ENCODE measurements around the gene SARDH.
A peak's percentile ranks its signal among the peaks of the same experiment; 100 is the strongest.

SARDH gene

GRCh38 chr9:133716564-133717112 lies 21.5 kb downstream of the SARDH start:
- no peak for DNase-seq (ENCODE audit: low spot score)
- H3K27ac ChIP-seq: no peak overlapping the region
- CTCF ChIA-PET: interaction anchor here (1.1 kb wide), 1 partner anchor 26 kb away, joined by 4 read pairs; no protein-coding TSS in a partner anchor
- no peak for TF ChIP-seq CTCF (conservative IDR thresholded peaks at IDR 0.05; ENCODE audit: low read depth)
- POLR2A ChIA-PET (ENCODE audit: low non-redundant PET): no interaction called here

- CTCF ChIA-PET: interaction anchor here (0.6 to 1.1 kb wide), 3 partner anchors 27 to 187 kb away, joined by 3 to 4 read pairs (median 4); no protein-coding TSS in a partner anchor
- TF ChIP-seq CTCF (conservative IDR thresholded peaks at IDR 0.05; ENCODE audit: low read depth): peak; percentile 39
- no peak overlapping the region for H3K27ac ChIP-seq
- DNase-seq (ENCODE audit: low spot score): no peak
- POLR2A ChIA-PET (ENCODE audit: low non-redundant PET): no interaction called here
Measured at GRCh38 chr9:133715866-133716563, 22.1 kb downstream of the SARDH start.

- no peak for DNase-seq (ENCODE audit: low spot score)
- ChIA-PET POLR2A (ENCODE audit: low non-redundant PET) (no interaction called here), CTCF (interaction anchor here (0.6 to 0.7 kb wide), 2 partner anchors 80 to 186 kb away, joined by 3 to 4 read pairs; no protein-coding TSS in a partner anchor)
- H3K27ac ChIP-seq: no peak overlapping the region
- TF ChIP-seq CTCF (conservative IDR thresholded peaks at IDR 0.05; ENCODE audit: low read depth): no peak
Measured at GRCh38 chr9:133715295-133715865, 22.8 kb downstream of the SARDH start.

- DNase-seq (ENCODE audit: low spot score): no peak
- POLR2A ChIA-PET (ENCODE audit: low non-redundant PET): no interaction called here
- CTCF ChIA-PET: interaction anchor here (0.6 to 0.9 kb wide), 3 partner anchors 28 to 788 kb away, joined by 3 read pairs; no protein-coding TSS in a partner anchor
Measured at GRCh38 chr9:133714606-133715294, 23.4 kb downstream of the SARDH start.

GRCh38 chr9:133713960-133714495 lies 24.1 kb downstream of the SARDH start:
- POLR2A ChIA-PET (ENCODE audit: low non-redundant PET): no interaction called here
- TF ChIP-seq CTCF (conservative IDR thresholded peaks at IDR 0.05; ENCODE audit: low read depth): no peak
- no peak for DNase-seq (ENCODE audit: low spot score)
- CTCF ChIA-PET: interaction anchor here (0.7 to 0.9 kb wide), 2 partner anchors 28 to 787 kb away, joined by 3 read pairs; no protein-coding TSS in a partner anchor
- no peak overlapping the region for H3K27ac ChIP-seq

More at GRCh38 chr9:133714606-133715294, 23.4 kb downstream of the SARDH start:
- no peak for TF ChIP-seq CTCF (conservative IDR thresholded peaks at IDR 0.05; ENCODE audit: low read depth)
- no peak overlapping the region for H3K27ac ChIP-seq
